HG03432 (cell line): ENCODE data around the gene SCAMP2.

Source experiments
- ATAC-seq: cut with Tn5 transposase; IDR thresholded peaks from one replicate; pipeline ENCODE4 v1.9.1; 2021; ENCODE audit warnings: mild to moderate bottlenecking, moderate library complexity; ENCODE audit not compliant: unreplicated experiment

SCAMP2 gene

DNA sequence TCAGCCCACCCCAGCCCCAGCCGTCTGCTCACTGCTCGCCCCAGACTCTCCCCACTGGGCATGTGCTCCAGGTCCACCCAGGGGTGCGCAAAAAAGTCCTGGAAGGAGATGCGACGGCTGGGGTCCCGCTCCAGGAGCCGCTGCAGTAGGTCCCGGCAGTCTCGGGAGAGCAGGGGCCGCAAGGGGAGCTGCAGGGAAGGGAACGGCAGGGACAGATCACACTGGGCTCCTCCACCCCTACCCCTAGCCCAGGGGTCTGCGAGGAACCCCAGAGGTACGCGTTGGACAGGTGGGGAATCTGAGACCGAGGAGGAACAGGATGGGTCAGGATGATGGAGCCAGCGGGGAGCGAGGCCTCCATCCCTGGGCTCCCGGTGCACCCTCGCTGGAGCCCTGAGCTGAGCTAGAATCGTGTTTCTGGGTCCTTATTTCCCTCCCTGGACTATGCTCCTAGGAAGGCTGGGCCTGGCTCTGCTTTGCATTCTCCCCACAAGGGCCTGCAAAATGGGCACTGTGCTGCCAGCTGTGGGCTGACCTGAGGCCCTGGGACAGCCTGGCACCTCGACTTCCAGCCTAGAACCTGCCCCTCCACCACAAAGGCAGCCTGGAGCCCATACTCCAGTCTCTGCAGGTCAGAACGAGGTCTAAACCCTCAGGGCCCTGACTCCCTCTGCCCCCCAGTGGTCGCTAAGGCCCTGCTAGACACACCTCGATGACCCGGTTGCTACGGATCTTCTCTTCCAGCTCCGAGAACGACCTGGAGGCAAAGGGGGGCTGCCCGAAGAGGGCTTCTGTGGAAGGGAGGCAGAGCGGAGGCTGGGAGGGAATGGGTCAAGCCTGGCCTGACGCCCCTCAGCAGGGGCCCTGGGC lies 33.4 kb downstream of the SCAMP2 start:
- no peak for ATAC-seq

DNA sequence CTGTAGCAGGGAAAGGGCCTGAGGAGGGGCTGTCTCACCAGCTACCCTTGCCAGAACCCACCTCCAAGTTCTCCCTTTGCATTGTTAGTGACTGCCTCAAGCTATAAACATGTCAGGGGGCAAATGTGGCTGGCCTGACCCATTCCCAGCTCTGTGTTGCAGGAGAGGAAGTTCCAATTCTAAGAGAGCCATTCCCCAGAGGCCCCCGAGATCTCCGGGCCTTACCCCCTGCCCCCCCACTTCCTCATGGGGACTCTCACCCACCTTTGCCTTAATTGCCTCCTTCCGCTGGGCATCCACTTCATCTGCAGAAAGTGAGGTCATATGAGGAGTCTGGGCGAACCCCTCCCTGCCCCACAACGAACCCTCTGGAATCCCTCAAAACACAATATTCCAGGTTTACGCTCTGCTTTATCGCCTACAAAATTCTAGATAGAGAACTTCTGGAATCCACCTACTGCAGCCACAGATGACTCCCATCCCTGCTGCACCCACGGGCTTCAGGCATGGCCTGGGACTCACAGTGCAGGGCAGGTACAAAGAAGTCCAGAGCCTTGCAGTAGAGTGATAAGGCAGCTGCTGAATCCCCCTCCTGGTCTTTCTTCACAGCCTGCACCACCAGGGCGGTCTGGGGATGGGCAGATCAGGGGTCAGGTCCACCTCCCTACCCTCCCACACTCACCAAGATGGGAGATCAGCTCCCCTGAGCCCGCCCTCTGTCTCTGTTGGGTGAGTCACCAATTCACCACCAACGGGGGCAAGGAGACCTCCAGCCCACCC lies 34.2 kb downstream of the SCAMP2 start:
- ATAC-seq = no peak

DNA sequence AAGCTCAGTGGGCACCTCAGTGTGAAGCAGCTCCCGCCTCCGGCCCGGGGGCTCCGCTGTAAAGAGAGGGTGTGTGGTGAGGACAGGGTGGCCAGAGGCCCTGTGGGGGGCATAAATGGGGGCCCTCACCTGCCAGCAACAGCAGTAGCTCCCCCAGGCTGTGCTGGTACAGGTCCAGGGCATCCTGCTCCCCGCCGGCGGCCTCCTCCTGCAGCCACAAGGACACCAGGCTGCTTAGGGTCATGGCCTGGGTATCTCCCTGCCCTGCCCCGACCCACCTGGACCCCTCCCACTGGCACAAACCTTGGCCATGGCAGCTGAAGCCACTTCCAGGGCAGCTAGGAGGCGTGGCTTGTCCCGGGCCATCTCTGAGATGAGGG lies 35.0 kb downstream of the SCAMP2 start:
- ATAC-seq = no peak

DNA sequence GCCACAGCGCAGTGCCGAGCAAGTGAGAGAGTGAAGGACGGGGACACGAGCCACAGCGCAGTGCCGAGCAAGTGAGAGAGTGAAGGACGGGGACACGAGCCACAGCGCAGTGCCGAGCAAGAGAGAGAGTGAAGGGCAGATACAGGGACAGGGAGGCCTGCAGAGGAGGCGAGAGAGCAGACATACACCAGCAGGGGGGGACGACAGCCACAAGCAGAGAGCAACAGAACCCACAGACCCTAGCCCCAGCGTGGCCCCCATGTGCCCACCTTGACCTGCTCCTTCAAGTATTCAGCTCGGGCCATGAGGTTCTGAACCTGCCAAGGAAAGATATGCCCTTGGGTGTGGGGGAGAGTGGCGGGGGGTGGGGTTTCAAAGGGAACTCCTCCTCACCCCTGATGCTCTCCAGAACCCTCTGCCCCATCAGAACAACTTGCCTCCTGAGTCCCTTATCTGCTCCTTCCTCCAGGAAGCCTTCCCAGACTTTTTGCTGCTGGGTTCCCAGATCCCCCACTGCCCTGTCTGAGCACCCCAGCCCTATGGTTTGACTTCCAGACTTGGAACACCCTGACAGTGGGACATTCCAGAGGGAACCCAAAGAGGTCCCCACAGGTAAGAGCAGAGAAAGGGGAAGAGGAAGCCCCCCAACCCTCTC lies 35.6 kb downstream of the SCAMP2 start:
- no peak for ATAC-seq

DNA sequence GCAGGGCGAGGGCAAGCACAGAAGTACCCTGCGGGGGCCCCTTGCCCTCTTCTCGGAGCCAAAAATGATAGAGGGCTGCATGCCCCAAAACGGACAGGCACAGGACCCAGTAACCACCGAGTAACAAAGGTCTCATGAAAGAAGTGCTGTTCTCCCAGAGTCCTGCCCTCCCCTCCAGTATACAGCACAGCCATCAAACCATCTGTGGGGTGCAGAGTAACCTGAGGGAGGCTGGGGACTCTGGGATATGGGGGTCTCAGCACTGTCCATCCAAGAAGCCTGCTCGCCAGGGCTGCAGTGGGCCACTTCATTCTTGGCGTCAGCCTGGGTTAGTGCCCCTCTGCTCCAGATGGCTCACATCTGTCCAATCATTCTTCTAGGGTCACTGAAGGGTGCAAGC lies 36.3 kb downstream of the SCAMP2 start:
- ATAC-seq = no peak

DNA sequence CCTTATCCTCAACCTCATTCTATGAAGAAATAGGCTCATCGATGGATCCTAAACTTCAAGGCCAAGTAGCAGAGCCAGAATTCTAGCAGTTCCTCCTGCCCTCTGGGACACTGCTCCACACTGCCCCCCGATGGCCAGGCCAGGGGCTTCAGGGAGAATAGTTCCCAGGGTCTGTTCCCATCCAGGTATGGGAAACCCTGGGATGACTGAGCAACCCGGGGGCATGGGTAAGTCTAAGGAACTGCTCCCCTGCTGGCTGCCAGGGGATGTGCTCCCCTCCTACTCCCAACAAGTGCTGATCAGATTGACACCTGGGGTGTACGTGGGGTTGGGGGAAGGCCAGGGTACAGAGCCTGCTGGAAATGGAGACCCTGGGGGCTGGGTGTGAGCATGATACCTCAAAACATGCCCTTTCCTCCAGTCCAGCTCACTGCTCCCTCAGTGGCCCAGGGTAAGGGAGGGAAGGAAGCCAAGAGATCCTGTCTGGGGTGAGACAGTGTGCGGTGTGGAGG lies 37.8 kb downstream of the SCAMP2 start:
- no peak for ATAC-seq

DNA sequence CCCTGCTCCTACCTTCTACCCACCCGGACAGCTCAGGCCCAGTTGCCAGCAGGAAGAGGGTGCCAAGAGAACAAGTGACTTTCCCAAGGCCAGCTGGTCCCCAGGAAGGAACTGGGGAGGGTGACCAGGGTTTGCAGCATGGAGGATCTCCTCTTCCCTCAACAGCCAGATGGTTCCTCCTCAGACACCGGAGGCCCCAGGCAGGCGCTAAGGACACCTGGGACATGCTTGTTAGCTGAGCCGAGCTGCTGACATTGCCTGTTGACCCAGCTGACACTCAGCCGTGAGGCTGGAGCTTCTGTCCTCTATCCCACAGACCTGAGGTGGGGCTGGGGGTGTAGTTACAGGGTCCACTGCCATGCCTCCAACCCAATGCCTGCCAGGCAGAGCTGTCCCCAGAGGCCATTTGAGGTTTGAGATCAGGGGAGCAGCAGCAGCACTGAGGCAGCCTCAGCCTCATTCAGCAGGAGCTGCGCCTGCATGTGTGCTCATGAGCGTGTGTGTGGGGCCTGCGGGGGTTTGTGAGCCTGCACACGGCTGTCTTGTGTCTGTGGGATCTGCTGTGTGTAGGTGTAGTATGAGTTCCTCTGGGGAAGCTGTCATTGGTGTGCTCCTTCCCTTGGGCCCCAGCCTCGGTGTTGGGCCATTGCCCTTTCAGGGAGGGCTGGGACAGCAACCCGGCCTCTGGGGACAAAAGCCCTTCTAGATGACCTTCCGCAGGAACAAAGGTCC lies 39.6 kb downstream of the SCAMP2 start:
- no peak for ATAC-seq

DNA sequence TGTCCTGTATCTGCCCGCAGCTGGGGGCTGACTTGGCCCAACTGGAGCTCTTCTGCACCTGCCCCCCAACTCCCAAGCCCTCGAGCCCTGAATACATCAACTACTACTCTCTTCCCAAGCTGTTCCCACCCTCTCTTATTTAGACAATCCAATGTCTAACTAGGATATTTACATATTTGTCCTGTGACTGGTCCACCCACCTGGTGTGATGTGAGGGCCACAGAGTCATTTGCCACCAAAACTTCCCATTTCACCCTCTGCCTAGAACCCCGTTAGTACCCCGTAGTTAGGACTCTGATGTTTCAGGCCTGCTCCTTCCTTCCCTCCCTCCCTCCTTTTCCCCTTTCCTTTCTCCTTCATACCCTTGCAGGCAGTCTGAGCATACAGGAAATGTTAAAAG lies 40.3 kb downstream of the SCAMP2 start:
- no peak for ATAC-seq

DNA sequence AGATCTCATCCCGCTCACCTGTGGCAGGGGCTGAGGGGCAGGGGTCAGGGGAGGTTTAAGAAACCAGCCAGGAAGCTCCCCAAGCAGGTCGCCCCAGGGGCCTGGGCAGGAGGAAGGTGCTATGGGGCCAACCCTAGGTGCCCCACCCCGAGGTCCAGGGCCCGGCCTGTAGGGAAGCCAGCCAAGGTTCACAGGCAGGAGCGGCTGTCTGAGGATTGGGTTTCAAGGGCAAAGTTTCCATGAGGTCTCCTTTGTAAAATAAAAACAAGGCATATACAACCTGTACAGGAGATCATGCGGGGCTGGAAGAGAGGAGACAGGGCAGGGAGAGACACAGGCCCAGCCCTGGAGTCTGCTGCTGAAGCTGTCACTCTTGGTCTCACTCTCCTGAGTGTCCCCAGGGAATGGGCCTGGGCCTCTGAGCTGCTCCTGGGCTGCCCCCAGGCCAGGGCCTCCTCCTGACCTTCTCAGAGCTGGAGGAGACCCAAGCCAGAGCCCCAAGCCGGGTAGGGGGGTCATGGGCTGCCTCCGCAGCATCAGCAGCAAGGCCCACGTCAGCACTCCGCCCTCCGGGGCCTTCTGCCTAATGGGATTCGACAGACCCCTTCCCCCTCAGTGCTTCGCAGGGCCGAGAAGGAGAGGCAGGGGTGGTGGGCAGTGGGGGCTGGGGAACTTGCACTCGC lies 41.2 kb downstream of the SCAMP2 start:
- no peak for ATAC-seq

DNA sequence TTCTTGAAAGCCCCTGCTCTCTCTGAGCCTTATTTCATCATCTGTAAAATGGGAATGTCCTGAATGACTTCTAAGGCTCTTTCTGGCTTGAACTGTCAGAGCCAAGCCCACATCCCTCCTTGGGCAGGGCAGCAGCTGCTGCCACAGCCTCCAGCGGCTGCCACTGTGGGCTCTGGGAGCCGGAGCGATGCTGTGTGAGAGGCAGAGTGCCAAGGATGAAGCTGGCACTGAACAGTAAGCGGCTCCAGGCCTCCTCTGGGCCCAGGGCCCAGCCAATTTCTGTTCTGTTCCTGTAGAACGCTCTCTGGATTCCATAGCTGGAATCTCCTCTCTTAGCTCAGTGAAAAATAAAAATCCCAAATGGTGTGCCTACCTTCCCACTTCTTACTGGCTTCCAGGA lies 42.3 kb downstream of the SCAMP2 start:
- ATAC-seq = no peak

DNA sequence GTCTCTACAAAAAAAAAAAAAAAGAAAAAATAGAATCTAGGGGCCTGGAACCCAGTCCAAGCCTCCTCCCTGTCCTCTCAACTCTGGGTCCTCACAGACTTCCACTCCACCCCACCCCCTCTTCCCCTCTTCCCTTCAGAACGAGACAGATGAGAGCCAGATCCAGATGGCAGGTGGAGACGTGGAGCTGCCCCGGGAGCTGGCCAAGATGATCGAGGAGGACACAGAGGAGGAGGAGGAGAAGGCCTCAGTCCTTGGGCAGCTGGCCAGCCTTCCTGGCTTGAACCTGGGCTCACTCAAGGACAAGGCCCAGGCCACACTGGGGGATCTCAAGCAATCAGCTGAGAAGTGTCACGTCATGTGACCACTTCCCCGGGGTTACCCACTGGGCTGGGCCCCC lies 43.2 kb downstream of the SCAMP2 start:
- ATAC-seq = no peak

DNA sequence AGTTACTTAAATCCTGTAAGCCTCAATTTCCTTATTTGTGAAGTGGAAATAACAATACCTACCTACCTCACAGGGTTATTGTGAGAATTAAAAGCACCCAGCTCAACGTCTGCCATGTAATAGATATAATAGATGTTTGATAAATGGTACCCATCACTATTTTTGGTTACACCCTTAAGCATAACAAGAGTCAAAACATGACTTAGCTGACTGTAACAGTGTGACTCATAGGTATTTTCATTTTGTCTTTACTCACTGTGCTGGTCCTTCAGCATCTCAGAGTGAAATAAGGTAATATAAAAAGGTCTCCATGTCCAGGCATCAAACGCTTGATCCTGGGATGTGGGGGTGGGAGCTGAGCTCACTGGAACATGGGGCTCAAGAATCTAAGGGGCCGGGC lies 43.7 kb downstream of the SCAMP2 start:
- ATAC-seq = no peak

DNA sequence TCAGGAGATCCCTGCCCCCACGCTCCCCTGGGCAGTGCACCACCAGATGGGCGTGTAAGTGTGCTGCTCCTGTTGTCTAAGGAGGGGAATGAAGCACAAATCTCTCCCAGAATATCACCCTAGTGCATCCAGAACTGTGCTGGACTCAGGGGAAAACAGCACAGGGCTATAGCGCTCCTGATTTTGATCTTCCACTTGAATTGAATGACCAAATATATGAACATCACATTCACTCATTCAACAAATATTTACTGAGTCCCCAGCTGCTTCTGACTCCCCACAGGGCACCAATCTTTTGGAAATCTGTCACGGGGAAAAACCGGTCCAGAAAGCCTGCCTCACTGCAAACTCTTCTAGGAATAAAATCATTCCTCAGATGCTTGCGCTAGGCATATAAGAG lies 44.3 kb downstream of the SCAMP2 start:
- ATAC-seq = no peak

DNA sequence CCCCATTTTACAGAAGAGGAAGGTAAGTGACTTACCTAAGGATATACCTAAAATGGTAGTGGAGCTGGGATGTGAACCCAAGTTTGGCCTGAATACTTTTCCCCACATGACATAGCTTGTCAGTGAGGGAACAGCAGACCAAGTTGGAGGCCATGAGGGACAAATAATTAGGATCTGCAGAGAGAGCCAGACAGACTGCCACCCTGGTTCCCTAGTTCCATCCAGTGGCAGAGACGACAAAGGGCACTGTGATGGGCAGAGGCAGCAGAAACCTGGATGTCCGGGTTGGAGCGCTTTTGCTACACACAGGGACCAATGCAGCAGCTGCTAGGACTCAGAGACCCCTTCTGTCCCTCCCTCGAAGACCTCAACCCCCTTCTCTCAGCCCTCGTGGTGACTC lies 45.6 kb downstream of the SCAMP2 start:
- no peak for ATAC-seq

DNA sequence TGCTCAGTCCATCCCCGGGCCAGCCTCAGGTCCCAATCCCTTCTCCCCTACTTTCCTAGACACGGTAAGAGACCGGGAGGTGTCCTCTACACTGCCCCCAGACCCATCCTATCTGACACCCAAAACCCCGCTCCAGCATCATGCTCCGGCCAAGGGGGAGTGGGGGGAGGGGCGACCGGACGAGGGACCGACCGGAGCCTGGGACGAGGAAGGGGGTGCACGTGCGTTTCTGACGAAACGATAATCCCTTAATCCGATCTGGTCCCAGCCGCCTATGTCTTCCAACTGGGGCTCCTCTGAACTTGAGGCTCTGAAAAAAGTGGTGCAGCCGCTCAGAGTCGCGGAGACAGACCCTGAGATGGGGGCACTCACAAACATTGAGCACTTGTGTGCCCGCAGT lies 46.2 kb downstream of the SCAMP2 start:
- no peak for ATAC-seq

DNA sequence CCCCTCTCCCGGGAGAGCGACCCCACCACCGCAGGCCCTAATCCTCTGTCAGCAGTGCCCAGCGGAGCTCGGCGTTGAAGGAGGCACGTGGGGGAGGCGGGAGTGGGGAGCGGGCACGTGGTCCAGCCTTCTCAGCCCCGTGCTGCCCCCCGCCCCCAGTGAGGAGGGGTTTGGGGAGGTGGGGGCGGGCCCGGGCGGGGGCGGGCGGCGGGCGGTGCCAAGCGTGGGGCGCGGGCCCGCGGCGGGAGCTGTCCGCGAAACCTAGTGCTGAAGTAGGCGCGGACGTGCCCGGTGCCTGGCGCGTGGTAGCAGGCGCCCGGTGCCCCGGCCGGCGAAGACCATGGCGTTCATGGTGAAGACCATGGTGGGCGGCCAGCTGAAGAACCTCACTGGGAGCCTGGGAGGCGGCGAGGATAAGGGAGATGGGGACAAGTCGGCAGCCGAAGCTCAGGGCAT lies 46.8 kb downstream of the SCAMP2 start, which contains the start of gene CPLX3:
Gene CPLX3 (plus strand): TSS at position 264 of the 456 bp plus-strand sequence. CDS start 77 bp downstream, at position 341.
- ATAC-seq = no peak

DNA sequence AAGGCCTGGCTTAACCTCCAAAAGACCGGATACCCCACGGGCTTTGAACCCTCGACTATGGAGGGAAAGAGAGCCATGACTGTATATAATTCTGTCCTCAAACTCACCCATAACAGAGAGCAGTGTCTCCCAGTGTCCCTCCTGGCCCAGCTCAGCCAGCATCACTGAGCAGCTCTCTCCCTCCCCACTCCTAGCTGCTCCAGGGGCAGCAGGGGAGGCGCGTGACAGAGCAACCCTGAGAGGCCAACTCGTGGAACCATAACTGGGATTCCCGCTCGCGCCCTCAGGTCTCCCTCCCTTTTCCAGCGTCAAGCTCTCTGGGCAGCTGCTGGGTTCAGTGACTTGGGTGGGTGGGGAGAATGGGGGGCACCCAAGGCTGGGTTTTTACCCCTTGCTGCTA lies 47.3 kb downstream of the SCAMP2 start:
- ATAC-seq = no peak

DNA sequence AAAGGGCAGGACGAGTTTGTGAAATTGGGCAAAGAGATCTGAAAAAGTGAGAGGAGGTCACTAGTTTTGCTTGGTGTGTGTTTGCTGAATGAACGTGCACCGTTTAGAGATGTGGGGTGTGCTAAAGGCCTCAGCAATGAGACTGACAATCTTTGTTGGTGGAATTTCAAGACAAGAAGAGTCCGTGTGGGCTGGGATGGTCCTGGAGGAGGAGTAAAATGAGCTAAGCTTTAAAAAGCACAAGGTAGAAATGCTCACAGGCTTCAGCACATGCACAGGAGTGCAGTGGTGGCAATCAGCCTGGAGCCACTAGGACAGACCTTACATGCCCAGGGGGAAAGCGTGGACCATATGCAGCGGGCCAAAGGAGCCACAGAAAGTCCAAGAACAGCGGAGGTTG lies 48.2 kb downstream of the SCAMP2 start:
- ATAC-seq = no peak

DNA sequence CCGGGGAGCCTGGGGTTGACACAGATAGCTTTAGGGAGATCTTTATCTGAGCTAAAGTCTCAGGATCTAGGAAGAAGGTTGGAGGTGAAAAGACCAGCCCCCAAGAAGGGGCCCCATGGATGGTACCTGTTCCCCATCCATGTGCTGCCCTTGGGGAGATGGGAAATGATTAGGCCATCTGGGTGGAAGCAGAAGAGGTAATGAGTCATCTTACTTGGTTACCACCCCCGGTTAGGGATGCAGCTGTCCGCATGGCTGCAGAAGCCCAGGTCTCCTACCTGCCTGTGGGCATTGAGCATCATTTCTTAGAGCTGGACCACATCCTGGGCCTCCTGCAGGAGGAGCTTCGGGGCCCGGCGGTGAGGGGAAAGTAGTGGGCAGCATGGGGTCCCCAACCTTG lies 49.8 kb downstream of the SCAMP2 start:
- ATAC-seq = no peak

DNA sequence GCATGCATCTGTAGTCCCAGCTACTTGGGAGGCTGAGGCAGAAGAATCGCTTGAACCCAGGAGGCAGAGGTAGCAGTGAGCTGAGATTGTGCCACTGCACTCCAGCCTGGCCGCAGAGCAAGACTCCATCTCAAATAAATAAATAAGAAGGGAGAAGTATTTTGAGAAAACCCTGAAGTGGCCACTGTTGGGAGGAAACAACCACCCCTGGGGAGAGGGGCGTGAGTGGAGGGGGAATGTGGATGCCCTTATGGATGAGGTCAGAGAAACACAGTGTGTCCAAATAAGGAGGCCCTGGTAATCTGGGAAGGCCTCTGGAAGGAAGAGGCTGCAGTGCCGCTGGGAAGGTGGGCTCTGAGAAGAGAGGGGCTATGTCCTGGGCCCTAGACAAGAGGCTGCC lies 50.9 kb downstream of the SCAMP2 start:
- no peak for ATAC-seq
